Common myeloid progenitor, CD34-positive (primary cell): ENCODE measurements around the gene ESPL1. TPM values are rescaled to one million over a fixed set of nuclear protein-coding genes. Genes with fewer than 3 reads are reported as not detected.
A peak's percentile ranks its signal among the peaks of the same experiment; 100 is the strongest.

Experiments
- CTCF ChIA-PET: fragments of 350-600 bp; sonication (Branson Sonifier 250); formaldehyde crosslinking; loops from one replicate; lab custom pipeline; 2021; ENCODE audit warnings: antibody characterized with exemption; lab: Charles Lee
- POLR2A ChIA-PET: fragments of 350-600 bp; sonication (Branson Sonifier 250); formaldehyde crosslinking; loops from one replicate; lab custom pipeline; 2021; ENCODE audit warnings: antibody characterized with exemption; lab: Charles Lee
- DNase-seq, 3 donors: peaks; one replicate each; pipeline versions ENCODE4 v3.0.0 to v3.0.0-alpha.2; 2013
- H3K27ac ChIP-seq, 2 experiments: 1 replicate in 1 of 2; 2 replicates in 1 of 2; pipeline ENCODE4 v1.7.0; 2013; ENCODE audit warnings: inconsistent platforms in 2 of 2, low read length in 2 of 2, mild to moderate bottlenecking in 2 of 2, low read depth in 1 of 2, moderate library complexity in 1 of 2; ENCODE audit not compliant: severe bottlenecking in 2 of 2, insufficient read depth in 1 of 2, poor library complexity in 1 of 2
- H3K27me3 ChIP-seq, 5 experiments: replicated peaks in 2 of 5; 1 replicate in 3 of 5; 2 replicates in 2 of 5; pipeline versions ENCODE4 v1.6.1 to v1.7.0; 2013; ENCODE audit warnings: low read length in 4 of 5, mild to moderate bottlenecking in 2 of 5, moderate library complexity in 2 of 5, inconsistent platforms in 1 of 5; ENCODE audit not compliant: insufficient read depth in 5 of 5, control insufficient read depth in 4 of 5
- H3K36me3 ChIP-seq, 4 experiments: 1 replicate in 2 of 4; 2 replicates in 2 of 4; pipeline versions ENCODE4 v1.6.1 to v1.7.0; 2013; ENCODE audit warnings: low read length in 3 of 4, control low read depth in 1 of 4, mild to moderate bottlenecking in 1 of 4; ENCODE audit not compliant: control insufficient read depth in 4 of 4, insufficient read depth in 4 of 4
- H3K4me1 ChIP-seq, 4 experiments: 1 replicate in 3 of 4; 2 replicates in 1 of 4; pipeline versions ENCODE4 v1.6.1 to v1.7.1; 2013; ENCODE audit warnings: low read length in 3 of 4, mild to moderate bottlenecking in 3 of 4, control low read depth in 1 of 4, inconsistent platforms in 1 of 4, moderate library complexity in 1 of 4; ENCODE audit not compliant: control insufficient read depth in 4 of 4, insufficient read depth in 4 of 4; ENCODE audit errors: control extremely low read depth in 1 of 4
- H3K4me3 ChIP-seq, 7 experiments: 1 replicate in 4 of 7; 2 replicates in 3 of 7; pipeline versions ENCODE4 v1.5.1 to v1.7.0; 2013; ENCODE audit warnings: mild to moderate bottlenecking in 7 of 7, low read length in 6 of 7, moderate library complexity in 6 of 7, inconsistent platforms in 2 of 7, low read depth in 2 of 7, control low read depth in 1 of 7; ENCODE audit not compliant: insufficient read depth in 4 of 7, control insufficient read depth in 1 of 7; ENCODE audit errors: extremely low read depth in 1 of 7
- H3K9me3 ChIP-seq, 5 experiments: 1 replicate in 4 of 5; 2 replicates in 1 of 5; pipeline versions ENCODE4 v1.6.1 to v1.7.1; 2013; ENCODE audit warnings: low read length in 4 of 5, mild to moderate bottlenecking in 2 of 5, inconsistent platforms in 1 of 5, low read depth in 1 of 5, moderate library complexity in 1 of 5; ENCODE audit not compliant: control insufficient read depth in 4 of 5, insufficient read depth in 2 of 5; ENCODE audit errors: control extremely low read depth in 1 of 5
- WGBS: methylation state at CpG from one replicate; pipeline ENCODE4 v1.1.5; 2013; ENCODE audit not compliant: insufficient coverage; 5-methylcytosine and 5-hydroxymethylcytosine counted together
- polyA plus RNA-seq: library from polyadenylated mRNA; unstranded; fragments of 120-200 nt; gene quantifications from one replicate; pipeline ENCODE4 v1.2.1, GENCODE V29; 2013

ESPL1 gene
- polyA plus RNA-seq, result 1.1 TPM

- ChIA-PET CTCF (interaction anchor here (0.8 to 20.5 kb wide), 23 partner anchors 9 to 203 kb away, joined by 3 to 299 read pairs (median 5); partner anchors contain the start of genes AAAS, CSAD, ITGB7 and MYG1), POLR2A (interaction anchor here (0.6 to 1.6 kb wide), 4 partner anchors 47 to 166 kb away, joined by 3 to 7 read pairs (median 4); partner anchors contain the start of gene ZNF740)
- Histone ChIP-seq H3K4me3 (peak within 1 kb of the TSS; percentile 72 to 97 (median 84)), H3K4me1 (peaks cover 2 to 35% (median 18%) of the 10 kb centered on the region in 4 experiments), H3K27ac (peak within 1 kb of the TSS; percentile 50 to 84), H3K36me3 (peaks cover 0 to 32% (median 6%) of the 10 kb centered on the region in 4 experiments), H3K27me3 (no peaks in the 10 kb centered on the region), H3K9me3 (no peaks in the 10 kb centered on the region)
- DNase-seq, result peak; percentile 87 to 93 (median 92)
- 0% methylated on average over 41 of the region's 58 CpGs for WGBS
Observed at GRCh38 chr12:53267999-53268629, at the start of gene ESPL1. Gene ESPL1 (plus strand): TSS chr12:53268299. CDS start chr12:53268767, 468 bp downstream.

- Histone ChIP-seq H3K36me3 (no peaks in the 10 kb centered on the region), H3K9me3 (no peaks in the 10 kb centered on the region), H3K4me3 (peak overlapping the region in 4 of 7 experiments; percentile 70 to 88 (median 76)), H3K4me1 (peaks cover 5 to 85% (median 71%) of the 10 kb centered on the region in 4 experiments), H3K27me3 (no peaks in the 10 kb centered on the region), H3K27ac (no peak overlapping the region)
- DNase-seq, result no peak
- ChIA-PET POLR2A (no interaction called here), CTCF (interaction anchor here (1.3 to 18.0 kb wide), 5 partner anchors 9 to 70 kb away, joined by 3 to 399 read pairs (median 212); partner anchors contain the start of genes ESPL1, MYG1, PFDN5 and RARG)
- 96% methylated on average over 7 of the region's 30 CpGs for WGBS
Observed at GRCh38 chr12:53218551-53219291, 49.4 kb upstream of the ESPL1 start.

GRCh38 chr12:53219292-53219955, 48.7 kb upstream of the ESPL1 start:
- Histone ChIP-seq H3K4me1 (peaks cover 9 to 89% (median 75%) of the 10 kb centered on the region in 4 experiments), H3K27me3 (no peaks in the 10 kb centered on the region), H3K9me3 (no peaks in the 10 kb centered on the region), H3K4me3 (peak overlapping the region; percentile 30 to 90 (median 76)), H3K36me3 (no peaks in the 10 kb centered on the region), H3K27ac (no peak overlapping the region)
- WGBS, result 14% methylated on average over 22 of the region's 27 CpGs
- ChIA-PET POLR2A (interaction anchor here (2.1 kb wide), 1 partner anchor 48 kb away, joined by 7 read pairs; the partner anchor contains the start of gene ESPL1), CTCF (interaction anchor here (0.9 to 18.0 kb wide), 8 partner anchors 10 to 107 kb away, joined by 3 to 399 read pairs (median 8); partner anchors contain the start of genes ESPL1, MYG1, PFDN5 and RARG)
- DNase-seq, result peak in 2 of 3 donors; percentile 66 to 71

DNA sequence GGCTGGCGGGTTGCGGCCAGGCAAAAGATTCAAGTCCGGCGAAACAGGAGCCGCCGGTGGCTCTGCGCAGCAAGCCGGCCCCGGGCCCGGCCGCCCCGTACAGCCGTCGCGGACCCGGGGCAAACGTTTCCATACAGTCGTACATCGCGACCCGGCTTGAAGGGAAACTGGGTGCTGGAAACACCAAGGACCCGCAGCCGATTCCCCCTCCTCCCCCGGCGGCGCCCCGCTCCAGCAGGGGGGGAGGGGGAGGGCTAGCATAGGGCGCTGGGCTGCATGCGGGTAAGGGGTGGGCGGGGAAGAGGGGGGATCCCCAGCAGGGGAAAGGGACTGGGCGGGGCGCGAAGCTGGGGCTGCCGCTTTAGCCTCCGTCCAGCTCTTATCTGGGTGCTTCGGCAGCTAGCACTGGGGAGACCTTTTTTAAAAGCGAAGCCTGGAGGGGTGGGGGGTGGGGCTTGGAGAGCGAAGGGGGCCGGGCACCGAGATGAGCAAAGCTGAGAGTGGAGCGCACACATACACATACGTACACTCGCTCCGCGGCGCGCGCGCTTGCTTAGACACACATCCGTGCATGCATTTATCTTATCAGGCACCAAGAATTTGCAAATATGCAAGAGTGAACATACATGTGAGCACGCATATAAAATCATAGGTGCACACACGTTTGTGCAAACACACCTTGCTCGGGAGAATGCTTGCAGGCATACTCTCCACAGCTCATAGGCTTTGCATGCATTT, 48.0 kb upstream of the ESPL1 start:
- CTCF ChIA-PET, result interaction anchor here (0.9 to 18.0 kb wide), 8 partner anchors 11 to 132 kb away, joined by 3 to 399 read pairs (median 8); partner anchors contain the start of genes ESPL1, MYG1, PFDN5 and RARG
- WGBS, result 0% methylated on average over 30 of the region's 53 CpGs
- Histone ChIP-seq H3K27me3 (no peaks in the 10 kb centered on the region), H3K27ac (peak overlapping the region in 1 of 2 experiments; percentile 86), H3K4me1 (peaks cover 9 to 89% (median 72%) of the 10 kb centered on the region in 4 experiments), H3K4me3 (peak overlapping the region; percentile 44 to 90 (median 76)), H3K36me3 (no peaks in the 10 kb centered on the region), H3K9me3 (no peaks in the 10 kb centered on the region)
- peak in 2 of 3 donors; percentile 70 to 84 for DNase-seq
- POLR2A ChIA-PET, result interaction anchor here (2.1 kb wide), 1 partner anchor 47 kb away, joined by 7 read pairs; the partner anchor contains the start of gene ESPL1

DNA sequence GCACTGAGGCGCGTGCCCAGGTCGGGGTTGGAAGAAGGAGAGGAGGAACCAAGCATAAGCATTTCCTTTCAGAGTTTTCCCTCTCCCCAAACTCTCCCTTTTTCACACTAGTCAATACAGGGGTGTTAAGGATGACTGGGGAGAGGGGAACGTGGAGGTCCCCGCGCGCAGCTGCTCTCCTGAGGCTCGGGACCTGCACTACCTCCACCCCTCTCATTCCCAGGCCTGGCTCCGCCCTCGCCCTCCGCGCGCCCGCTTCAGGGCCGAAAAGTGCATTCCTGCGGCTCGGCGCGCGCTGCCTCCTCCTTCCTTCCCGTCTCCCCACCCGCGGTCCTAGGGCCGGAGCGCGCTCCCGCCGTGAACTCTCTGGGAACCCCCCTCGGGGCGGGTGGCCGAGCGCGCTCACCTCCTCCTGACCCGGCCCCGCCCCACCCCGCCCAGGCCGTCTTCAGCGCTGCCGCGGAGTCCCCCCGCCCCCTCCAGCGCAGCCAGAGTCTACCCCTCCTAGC, 47.4 kb upstream of the ESPL1 start:
- H3K4me3 ChIP-seq, result peak overlapping the region; percentile 44 to 90 (median 76)
- H3K4me1 ChIP-seq, result peaks cover 9 to 87% (median 70%) of the 10 kb centered on the region in 4 experiments
- ChIA-PET POLR2A (interaction anchor here (2.1 kb wide), 1 partner anchor 47 kb away, joined by 7 read pairs; the partner anchor contains the start of gene ESPL1), CTCF (interaction anchor here (1.0 to 18.0 kb wide), 7 partner anchors 11 to 132 kb away, joined by 3 to 399 read pairs (median 10); partner anchors contain the start of genes ESPL1, MYG1, PFDN5 and RARG)
- H3K27ac ChIP-seq, result peak overlapping the region in 1 of 2 experiments; percentile 86
- no peaks in the 10 kb centered on the region for H3K27me3 ChIP-seq
- H3K9me3 ChIP-seq, result no peaks in the 10 kb centered on the region
- DNase-seq, result peak; percentile 78 to 88 (median 84)
- no peaks in the 10 kb centered on the region for H3K36me3 ChIP-seq
- 0% methylated on average over 18 of the region's 42 CpGs for WGBS
